Loucy (cell line): ENCODE results near the gene GRID2.

Source experiments
- H2AFZ ChIP-seq: fragments of 200-600 bp; sonication (generic); 2 replicates; pipeline ENCODE4 v1.6.0; 2016; ENCODE audit warnings: antibody characterized with exemption, mild to moderate bottlenecking, low read length, moderate library complexity
- H3F3A ChIP-seq: fragments of 200-600 bp; 2 replicates; pipeline ENCODE4 v1.6.0; 2016; ENCODE audit warnings: antibody characterized with exemption, low read depth, mild to moderate bottlenecking
- H3K27me3 ChIP-seq: fragments of 200-600 bp; sonication (generic); 2 replicates; pipeline ENCODE4 v1.6.1; 2014; ENCODE audit warnings: low read length, mild to moderate bottlenecking; ENCODE audit not compliant: insufficient read depth, poor library complexity, severe bottlenecking
- H3K36me3 ChIP-seq: fragments of 200-600 bp; sonication (generic); 2 replicates; pipeline ENCODE4 v1.6.1; 2016; ENCODE audit warnings: low read length; ENCODE audit not compliant: insufficient read depth
- H3K4me1 ChIP-seq: fragments of 200-600 bp; sonication (generic); 2 replicates; pipeline ENCODE4 v1.5.1; 2014; ENCODE audit warnings: low read length, mild to moderate bottlenecking; ENCODE audit not compliant: insufficient read depth, poor library complexity, severe bottlenecking
- H3K4me2 ChIP-seq: fragments of 200-600 bp; sonication (generic); 2 replicates; pipeline ENCODE4 v1.6.0; 2014; ENCODE audit warnings: antibody characterized with exemption, low read length, low read depth, mild to moderate bottlenecking; ENCODE audit not compliant: poor library complexity, severe bottlenecking
- H3K4me3 ChIP-seq: fragments of 200-600 bp; sonication (generic); 2 replicates; pipeline ENCODE4 v1.5.1; 2014; ENCODE audit warnings: low read length, mild to moderate bottlenecking, mixed read lengths; ENCODE audit not compliant: poor library complexity, severe bottlenecking
- H3K79me2 ChIP-seq: fragments of 200-600 bp; sonication (generic); 2 replicates; pipeline ENCODE4 v1.6.1; 2014; ENCODE audit warnings: low read length; ENCODE audit not compliant: insufficient read depth
- H3K9ac ChIP-seq: fragments of 200-600 bp; sonication (generic); 2 replicates; pipeline ENCODE4 v1.6.0; 2014; ENCODE audit warnings: mild to moderate bottlenecking, low read depth, low read length, moderate library complexity; ENCODE audit not compliant: poor library complexity, severe bottlenecking
- H3K9me2 ChIP-seq: fragments of 200-600 bp; sonication (generic); replicated peaks from 2 replicates; pipeline ENCODE4 v1.6.1; 2016; ENCODE audit warnings: low read depth, low read length, mixed read lengths
- H3K9me3 ChIP-seq: fragments of 200-600 bp; sonication (generic); 2 replicates; pipeline ENCODE4 v1.6.1; 2014; ENCODE audit warnings: mild to moderate bottlenecking, antibody characterized with exemption, low read length, low read depth; ENCODE audit not compliant: insufficient read depth
- H4K20me1 ChIP-seq: fragments of 200-600 bp; sonication (generic); 2 replicates; pipeline ENCODE4 v1.6.0; 2014; ENCODE audit warnings: antibody characterized with exemption, low read length, mild to moderate bottlenecking; ENCODE audit not compliant: insufficient read depth, poor library complexity, severe bottlenecking
- CTCF ChIP-seq: fragments of 200-600 bp; sonication (generic); conservative IDR thresholded peaks from 2 replicates; pipeline ENCODE4 v1.5.1; 2014; ENCODE audit warnings: mild to moderate bottlenecking, antibody characterized with exemption, low read length
- EZH2phosphoT487 ChIP-seq: fragments of 200-600 bp; IDR thresholded peaks from 2 replicates; pipeline ENCODE4 v1.6.1; 2018; ENCODE audit warnings: antibody characterized with exemption, mild to moderate bottlenecking, moderate library complexity, borderline replicate concordance

The GRID2 gene

GRCh38 chr4:93232883-93233282 is 929.1 kb downstream of the GRID2 start:
- no peaks in the 10 kb centered on the region for H3K27me3 ChIP-seq
- TF ChIP-seq EZH2phosphoT487 (no peak), CTCF (no peak)
- no peaks in the 10 kb centered on the region for H3K79me2 ChIP-seq
- no peak overlapping the region for H2AFZ ChIP-seq
- no peaks in the 10 kb centered on the region for H4K20me1 ChIP-seq
- H3K4me3 ChIP-seq = no peak overlapping the region
- H3K9me2 ChIP-seq = no peaks in the 10 kb centered on the region
- H3F3A ChIP-seq = no peaks in the 10 kb centered on the region
- H3K4me2 ChIP-seq = no peak overlapping the region
- H3K4me1 ChIP-seq = no peaks in the 10 kb centered on the region
- H3K9ac ChIP-seq = no peak overlapping the region
- no peaks in the 10 kb centered on the region for H3K9me3 ChIP-seq
- H3K36me3 ChIP-seq = no peaks in the 10 kb centered on the region

GRCh38 chr4:93237521-93237920 is 933.8 kb downstream of the GRID2 start:
- H3K9ac ChIP-seq = no peak overlapping the region
- no peaks in the 10 kb centered on the region for H3K4me1 ChIP-seq
- H3K27me3 ChIP-seq = no peaks in the 10 kb centered on the region
- no peaks in the 10 kb centered on the region for H3K9me3 ChIP-seq
- H3K79me2 ChIP-seq = no peaks in the 10 kb centered on the region
- H3K4me3 ChIP-seq = no peak overlapping the region
- no peak overlapping the region for H3K4me2 ChIP-seq
- no peaks in the 10 kb centered on the region for H3K36me3 ChIP-seq
- H3F3A ChIP-seq = no peaks in the 10 kb centered on the region
- H3K9me2 ChIP-seq = no peaks in the 10 kb centered on the region
- no peak for TF ChIP-seq CTCF
- TF ChIP-seq EZH2phosphoT487 = no peak
- H4K20me1 ChIP-seq = no peaks in the 10 kb centered on the region
- H2AFZ ChIP-seq = no peak overlapping the region

- Histone ChIP-seq H3F3A (no peaks in the 10 kb centered on the region), H3K27me3 (no peaks in the 10 kb centered on the region), H3K79me2 (no peaks in the 10 kb centered on the region), H3K4me2 (no peak overlapping the region), H3K9me2 (no peaks in the 10 kb centered on the region), H3K9ac (no peak overlapping the region), H4K20me1 (no peaks in the 10 kb centered on the region), H3K4me3 (no peak overlapping the region), H3K9me3 (no peaks in the 10 kb centered on the region), H2AFZ (no peak overlapping the region), H3K4me1 (no peaks in the 10 kb centered on the region), H3K36me3 (no peaks in the 10 kb centered on the region)
- TF ChIP-seq CTCF (no peak), EZH2phosphoT487 (no peak)
Observed at GRCh38 chr4:93243262-93243661, 939.5 kb downstream of the GRID2 start.
